ENCODE results near the gene USP24.
"Not testable (repeated sequence)": the region's sequence is repeated elsewhere in the genome, so short reads cannot be mapped to it uniquely, and the experiment has no call there.

Gene USP24

DNA sequence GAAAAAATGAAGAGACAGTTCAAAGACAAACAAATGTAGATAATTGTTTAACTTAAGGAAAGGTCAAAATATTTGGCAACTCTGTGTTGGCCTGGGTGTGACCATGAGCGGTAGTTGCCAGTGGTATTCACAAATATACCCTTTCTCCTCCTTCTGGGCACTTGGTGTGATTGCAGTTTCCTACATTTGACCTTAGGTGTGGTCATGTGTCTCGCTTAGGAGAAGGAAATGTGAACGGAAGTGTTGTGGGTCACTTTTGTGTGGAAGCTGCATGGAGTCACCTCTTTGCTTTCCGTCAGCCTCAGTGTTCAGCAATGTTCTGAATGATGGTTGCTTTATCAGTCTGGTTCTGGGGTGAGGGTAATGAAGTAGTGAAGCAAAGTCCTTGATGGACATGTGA, 179.3 kb downstream of the USP24 start:
- Histone ChIP-seq H3K4me1 (ENCODE audit: low read length) (no peaks in the 10 kb centered on the region), H3K9me3 (ENCODE audit: insufficient read depth, low read length) (no peaks in the 10 kb centered on the region), H3K27ac (ENCODE audit: low read length) (no peak overlapping the region), H3K27me3 (ENCODE audit: low read depth, low read length) (no peaks in the 10 kb centered on the region), H3K9ac (ENCODE audit: low read length) (no peak overlapping the region), H4K20me1 (ENCODE audit: insufficient read depth, low read length) (no peaks in the 10 kb centered on the region), H3K4me2 (ENCODE audit: low read length) (no peak overlapping the region), H2AFZ (ENCODE audit: low read depth, low read length) (no peak overlapping the region), H3K36me3 (replicated peaks; ENCODE audit: low read depth, low read length) (no peaks in the 10 kb centered on the region), H3K4me3 (ENCODE audit: low read length) (no peak overlapping the region), H3K79me2 (ENCODE audit: low read length) (no peaks in the 10 kb centered on the region)
- no peak for TF ChIP-seq EZH2phosphoT487 (IDR thresholded peaks at IDR 0.05; ENCODE audit: low read depth)
- TF ChIP-seq, protein P1, sequence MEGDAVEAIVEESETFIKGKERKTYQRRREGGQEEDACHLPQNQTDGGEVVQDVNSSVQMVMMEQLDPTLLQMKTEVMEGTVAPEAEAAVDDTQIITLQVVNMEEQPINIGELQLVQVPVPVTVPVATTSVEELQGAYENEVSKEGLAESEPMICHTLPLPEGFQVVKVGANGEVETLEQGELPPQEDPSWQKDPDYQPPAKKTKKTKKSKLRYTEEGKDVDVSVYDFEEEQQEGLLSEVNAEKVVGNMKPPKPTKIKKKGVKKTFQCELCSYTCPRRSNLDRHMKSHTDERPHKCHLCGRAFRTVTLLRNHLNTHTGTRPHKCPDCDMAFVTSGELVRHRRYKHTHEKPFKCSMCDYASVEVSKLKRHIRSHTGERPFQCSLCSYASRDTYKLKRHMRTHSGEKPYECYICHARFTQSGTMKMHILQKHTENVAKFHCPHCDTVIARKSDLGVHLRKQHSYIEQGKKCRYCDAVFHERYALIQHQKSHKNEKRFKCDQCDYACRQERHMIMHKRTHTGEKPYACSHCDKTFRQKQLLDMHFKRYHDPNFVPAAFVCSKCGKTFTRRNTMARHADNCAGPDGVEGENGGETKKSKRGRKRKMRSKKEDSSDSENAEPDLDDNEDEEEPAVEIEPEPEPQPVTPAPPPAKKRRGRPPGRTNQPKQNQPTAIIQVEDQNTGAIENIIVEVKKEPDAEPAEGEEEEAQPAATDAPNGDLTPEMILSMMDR (IDR thresholded peaks at IDR 0.05; ENCODE audit: low read depth, low read length), result no peak

DNA sequence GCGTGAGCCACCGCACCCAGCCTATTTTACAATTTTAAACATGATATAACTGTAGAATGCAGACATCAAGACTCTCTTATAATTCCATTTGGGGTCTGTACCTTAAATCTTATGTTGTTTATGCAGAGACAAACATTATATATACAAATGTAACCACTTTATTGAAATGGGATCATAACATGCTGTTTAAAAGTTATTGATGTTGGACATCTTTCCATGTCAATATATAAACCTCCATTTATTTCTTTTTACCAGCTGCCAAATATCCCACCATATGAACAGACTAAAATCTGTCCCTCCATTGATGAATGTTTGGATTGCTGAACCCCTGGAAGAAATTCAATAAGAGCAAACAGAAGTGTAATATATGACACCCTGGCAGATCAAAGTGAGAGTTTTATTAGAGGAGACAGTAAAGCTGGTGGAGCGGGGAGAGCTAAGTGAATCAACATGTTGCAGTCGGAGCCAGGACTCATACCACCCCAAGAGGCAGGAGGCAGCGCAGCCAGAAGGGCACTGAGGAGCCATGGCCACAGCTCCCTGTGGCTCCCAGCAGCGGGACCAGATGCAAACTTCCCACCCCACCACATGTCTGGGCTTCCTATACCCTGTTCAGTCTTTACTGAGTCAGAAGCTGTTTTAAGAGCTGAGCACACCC, 180.6 kb downstream of the USP24 start:
- H3K9me3 ChIP-seq (ENCODE audit: insufficient read depth, low read length), result no peaks in the 10 kb centered on the region
- H4K20me1 ChIP-seq (ENCODE audit: insufficient read depth, low read length), result no peaks in the 10 kb centered on the region
- H2AFZ ChIP-seq (ENCODE audit: low read depth, low read length), result no peak overlapping the region
- no peak overlapping the region for H3K4me2 ChIP-seq (ENCODE audit: low read length)
- H3K4me1 ChIP-seq (ENCODE audit: low read length), result no peaks in the 10 kb centered on the region
- H3K9ac ChIP-seq (ENCODE audit: low read length), result no peak overlapping the region
- TF ChIP-seq, protein P1 (IDR thresholded peaks at IDR 0.05; ENCODE audit: low read depth, low read length), result no peak
- no peak for TF ChIP-seq EZH2phosphoT487 (IDR thresholded peaks at IDR 0.05; ENCODE audit: low read depth)
- no peaks in the 10 kb centered on the region for H3K79me2 ChIP-seq (ENCODE audit: low read length)
- H3K4me3 ChIP-seq (ENCODE audit: low read length), result no peak overlapping the region
- no peaks in the 10 kb centered on the region for H3K36me3 ChIP-seq (replicated peaks; ENCODE audit: low read depth, low read length)
- no peaks in the 10 kb centered on the region for H3K27me3 ChIP-seq (ENCODE audit: low read depth, low read length)
- H3K27ac ChIP-seq (ENCODE audit: low read length), result no peak overlapping the region

DNA sequence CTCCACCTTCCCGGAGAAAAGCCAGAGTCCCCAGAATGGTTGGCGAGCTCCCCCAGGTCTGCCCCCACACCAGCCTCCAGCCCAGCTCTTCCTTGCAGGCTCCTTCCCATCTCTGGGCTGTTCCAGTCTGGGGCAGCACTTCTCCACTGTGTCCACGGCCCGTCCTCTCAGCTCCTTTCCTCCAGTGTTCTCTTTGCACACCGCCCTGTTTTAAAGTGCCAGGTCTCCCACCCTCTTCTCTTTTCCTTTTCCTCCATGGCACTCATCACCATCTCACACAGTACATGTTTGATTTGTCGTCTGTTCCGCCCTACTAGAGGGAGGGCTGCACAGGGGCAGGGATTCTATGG, 181.9 kb downstream of the USP24 start:
- Histone ChIP-seq H3K27me3 (ENCODE audit: low read depth, low read length) (no peaks in the 10 kb centered on the region), H3K36me3 (replicated peaks; ENCODE audit: low read depth, low read length) (no peaks in the 10 kb centered on the region), H3K27ac (ENCODE audit: low read length) (no peak overlapping the region), H3K4me3 (ENCODE audit: low read length) (no peak overlapping the region), H3K79me2 (ENCODE audit: low read length) (no peaks in the 10 kb centered on the region), H4K20me1 (ENCODE audit: insufficient read depth, low read length) (no peaks in the 10 kb centered on the region), H3K4me1 (ENCODE audit: low read length) (no peaks in the 10 kb centered on the region), H3K4me2 (ENCODE audit: low read length) (no peak overlapping the region), H3K9me3 (ENCODE audit: insufficient read depth, low read length) (no peaks in the 10 kb centered on the region), H3K9ac (ENCODE audit: low read length) (no peak overlapping the region), H2AFZ (ENCODE audit: low read depth, low read length) (no peak overlapping the region)
- TF ChIP-seq, protein P1 (IDR thresholded peaks at IDR 0.05; ENCODE audit: low read depth, low read length), result no peak
- no peak for TF ChIP-seq EZH2phosphoT487 (IDR thresholded peaks at IDR 0.05; ENCODE audit: low read depth)

DNA sequence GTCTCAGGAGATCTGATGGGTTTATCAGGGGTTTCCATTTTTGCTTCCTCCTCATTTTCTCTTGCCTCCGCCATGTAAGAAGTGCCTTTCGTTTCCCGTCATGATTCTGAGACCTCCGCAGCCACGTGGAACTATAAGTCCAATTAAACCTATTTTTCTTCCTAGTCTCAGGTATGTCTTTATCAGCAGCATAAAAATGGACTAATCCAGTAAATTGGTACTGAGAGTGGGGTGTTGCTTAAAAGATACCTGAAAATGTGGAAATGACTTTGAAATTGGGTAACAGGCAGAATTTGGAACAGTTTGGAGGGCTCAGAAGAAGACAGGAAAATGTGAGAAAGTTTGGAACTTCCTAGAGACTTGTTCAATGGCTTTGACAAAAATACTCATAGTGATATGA, 184.1 kb downstream of the USP24 start:
- H3K27ac ChIP-seq (ENCODE audit: low read length); H3K4me3 ChIP-seq (ENCODE audit: low read length); H3K9me3 ChIP-seq (ENCODE audit: insufficient read depth, low read length); H4K20me1 ChIP-seq (ENCODE audit: insufficient read depth, low read length); H3K4me2 ChIP-seq (ENCODE audit: low read length); H3K36me3 ChIP-seq (replicated peaks; ENCODE audit: low read depth, low read length); H3K9ac ChIP-seq (ENCODE audit: low read length); H2AFZ ChIP-seq (ENCODE audit: low read depth, low read length); H3K79me2 ChIP-seq (ENCODE audit: low read length); H3K4me1 ChIP-seq (ENCODE audit: low read length); H3K27me3 ChIP-seq (ENCODE audit: low read depth, low read length): not testable (repeated sequence)

DNA sequence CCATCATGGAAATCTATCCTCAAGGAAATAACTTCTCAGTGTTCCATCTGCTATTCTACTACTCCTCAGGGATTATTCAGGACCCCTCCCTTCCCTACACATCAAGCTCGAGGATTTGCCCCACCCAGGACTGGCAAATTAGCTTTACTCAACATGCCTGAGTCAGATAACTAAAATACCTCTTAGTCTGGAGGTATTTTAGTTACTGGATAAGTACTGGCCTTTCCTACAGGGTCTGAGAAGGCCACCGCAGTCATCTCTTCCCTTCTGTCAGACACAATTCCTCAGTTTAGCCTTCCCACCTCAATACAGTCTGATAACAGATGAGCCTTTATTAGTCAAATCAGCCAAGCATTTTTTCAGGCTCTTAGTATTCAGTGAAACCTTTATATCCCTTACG, 188.5 kb downstream of the USP24 start:
- not testable (repeated sequence) for H4K20me1 ChIP-seq (ENCODE audit: insufficient read depth, low read length); H2AFZ ChIP-seq (ENCODE audit: low read depth, low read length); H3K79me2 ChIP-seq (ENCODE audit: low read length)

DNA sequence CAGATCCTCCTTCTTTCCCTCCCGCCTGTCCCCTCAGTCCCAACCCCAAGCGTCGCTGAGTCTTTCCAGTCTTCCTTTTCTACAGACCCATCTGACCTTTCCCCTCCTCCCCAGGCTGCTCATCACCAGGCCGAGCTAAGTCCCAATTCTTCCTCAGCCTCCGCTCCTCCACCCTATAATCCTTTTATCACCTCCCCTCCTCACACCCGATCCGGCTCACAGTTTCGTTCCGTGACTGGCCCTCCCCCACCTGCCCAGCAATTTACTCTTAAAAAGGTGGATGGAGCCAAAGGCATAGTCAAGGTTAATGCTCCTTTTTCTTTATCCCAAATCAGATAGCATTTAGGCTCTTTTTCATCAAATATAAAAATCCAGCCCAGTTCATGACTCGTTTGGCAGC, 191.0 kb downstream of the USP24 start:
- not testable (repeated sequence) for H3K27ac ChIP-seq (ENCODE audit: low read length)

More for the DNA sequence above, 188.5 kb downstream of the USP24 start:
- not testable (repeated sequence) for H3K27ac ChIP-seq (ENCODE audit: low read length); H3K4me3 ChIP-seq (ENCODE audit: low read length); H3K27me3 ChIP-seq (ENCODE audit: low read depth, low read length); H3K36me3 ChIP-seq (replicated peaks; ENCODE audit: low read depth, low read length); H3K9me3 ChIP-seq (ENCODE audit: insufficient read depth, low read length); H3K9ac ChIP-seq (ENCODE audit: low read length); H3K4me2 ChIP-seq (ENCODE audit: low read length); H3K4me1 ChIP-seq (ENCODE audit: low read length)

More for the DNA sequence above, 191.0 kb downstream of the USP24 start:
- H3K4me3 ChIP-seq (ENCODE audit: low read length); H3K9me3 ChIP-seq (ENCODE audit: insufficient read depth, low read length); H4K20me1 ChIP-seq (ENCODE audit: insufficient read depth, low read length); H3K79me2 ChIP-seq (ENCODE audit: low read length); H3K27me3 ChIP-seq (ENCODE audit: low read depth, low read length); H3K4me1 ChIP-seq (ENCODE audit: low read length); H2AFZ ChIP-seq (ENCODE audit: low read depth, low read length); H3K36me3 ChIP-seq (replicated peaks; ENCODE audit: low read depth, low read length); H3K9ac ChIP-seq (ENCODE audit: low read length); H3K4me2 ChIP-seq (ENCODE audit: low read length): not testable (repeated sequence)
